GM12891 (cell line): ENCODE measurements around the gene SPEM3.

Experiments
- POLR2A ChIP-seq: IDR thresholded peaks from 2 replicates; pipeline ENCODE4 v1.6.1; 2011; ENCODE audit warnings: low read depth, low read length, control low read depth
- POLR2AphosphoS5 ChIP-seq: IDR thresholded peaks from 2 replicates; pipeline ENCODE4 v1.6.1; 2011; ENCODE audit warnings: low read depth, low read length, control low read depth
- TAF1 ChIP-seq: IDR thresholded peaks from 2 replicates; pipeline ENCODE4 v1.6.1; 2011; ENCODE audit warnings: low read depth, low read length, control low read depth

GRCh38 chr17:7436556-7437368 is 8.1 kb downstream of the SPEM3 start:
- TF ChIP-seq TAF1 (no peak), POLR2A (no peak), POLR2AphosphoS5 (no peak)
